GM19043 (cell line): ENCODE results near the gene SNTA1.
"Not testable (repeated sequence)": the region's sequence is repeated elsewhere in the genome, so short reads cannot be mapped to it uniquely, and the experiment has no call there.

Experiments used
- ATAC-seq: cut with Tn5 transposase; IDR thresholded peaks from one replicate; pipeline ENCODE4 v1.9.1; 2021; ENCODE audit warnings: low read depth; ENCODE audit not compliant: unreplicated experiment

Gene SNTA1

GRCh38 chr20:33433465-33434234 lies 9.9 kb downstream of the SNTA1 start:
- no peak for ATAC-seq

- ATAC-seq = no peak
Observed at GRCh38 chr20:33431797-33432381, 11.7 kb downstream of the SNTA1 start.

GRCh38 chr20:33423875-33424274 lies 19.7 kb downstream of the SNTA1 start:
- ATAC-seq = not testable (repeated sequence)

GRCh38 chr20:33423141-33423834 lies 20.3 kb downstream of the SNTA1 start:
- no peak for ATAC-seq

- no peak for ATAC-seq
Observed at GRCh38 chr20:33419140-33419974, 24.2 kb downstream of the SNTA1 start.

GRCh38 chr20:33418033-33418432 lies 25.5 kb downstream of the SNTA1 start:
- ATAC-seq = no peak

GRCh38 chr20:33415948-33416347 lies 27.6 kb downstream of the SNTA1 start:
- no peak for ATAC-seq

GRCh38 chr20:33412484-33412838 lies 31.1 kb downstream of the SNTA1 start:
- no peak for ATAC-seq

- no peak for ATAC-seq
Observed at GRCh38 chr20:33411711-33412483, 31.7 kb downstream of the SNTA1 start.

GRCh38 chr20:33411242-33411641 lies 32.3 kb downstream of the SNTA1 start:
- ATAC-seq = no peak

- ATAC-seq = no peak
Observed at GRCh38 chr20:33410081-33410742, 33.4 kb downstream of the SNTA1 start.

GRCh38 chr20:33408716-33409654 lies 34.6 kb downstream of the SNTA1 start:
- ATAC-seq = no peak

- ATAC-seq = no peak
Observed at GRCh38 chr20:33408313-33408712, 35.2 kb downstream of the SNTA1 start.

- ATAC-seq = no peak
Observed at GRCh38 chr20:33407796-33408195, 35.8 kb downstream of the SNTA1 start.

GRCh38 chr20:33407251-33407650 lies 36.3 kb downstream of the SNTA1 start:
- no peak for ATAC-seq

GRCh38 chr20:33404281-33404680 lies 39.3 kb downstream of the SNTA1 start:
- no peak for ATAC-seq

GRCh38 chr20:33401921-33402369 lies 41.6 kb downstream of the SNTA1 start:
- ATAC-seq = no peak

- peak; percentile 83 for ATAC-seq
Observed at GRCh38 chr20:33401184-33401920, 42.2 kb downstream of the SNTA1 start, which contains the start of gene CDK5RAP1. CDK5RAP1 (minus strand) TSS chr20:33401519; CDS start chr20:33397064, 4,455 bp downstream.
